ENCODE data around the gene HOMER1. TPM values are rescaled to one million over a fixed set of nuclear protein-coding genes. Genes with fewer than 3 reads are reported as not detected.
"Not testable (repeated sequence)": the region's sequence is repeated elsewhere in the genome, so short reads cannot be mapped to it uniquely, and the experiment has no call there.

The HOMER1 gene
- polyA plus RNA-seq, 3 donors: 24.4 to 27.5 (median 25.2) TPM

- no peak for DNase-seq (ENCODE audit: extremely low read depth in 1 of 11, low read depth in 9 of 11, low spot score in 4 of 11)
Observed at GRCh38 chr5:79392776-79393175, 121.2 kb downstream of the HOMER1 start.

- DNase-seq (ENCODE audit: extremely low read depth in 1 of 11, low read depth in 9 of 11, low spot score in 4 of 11): no peak
Observed at GRCh38 chr5:79386679-79387078, 127.3 kb downstream of the HOMER1 start.

DNA sequence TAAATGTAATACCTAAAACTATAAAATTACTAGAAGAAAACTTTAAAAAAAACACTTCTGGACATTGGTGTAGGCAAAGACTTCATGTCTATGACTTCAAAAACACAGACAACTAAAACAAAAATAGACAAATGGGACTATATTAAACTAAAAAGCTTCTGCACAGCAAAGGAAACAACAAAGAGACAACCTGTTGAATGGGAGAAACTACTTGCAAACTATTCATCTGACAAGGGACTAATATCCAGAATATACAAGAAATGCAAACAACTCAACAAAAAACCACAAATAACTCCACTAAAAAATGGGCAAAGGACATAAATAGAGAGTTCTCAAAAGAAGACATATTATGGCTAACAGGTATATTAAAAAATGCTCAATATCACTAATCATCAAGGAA is 128.8 kb downstream of the HOMER1 start:
- DNase-seq (ENCODE audit: extremely low read depth in 1 of 11, low read depth in 9 of 11, low spot score in 4 of 11): not testable (repeated sequence)

DNA sequence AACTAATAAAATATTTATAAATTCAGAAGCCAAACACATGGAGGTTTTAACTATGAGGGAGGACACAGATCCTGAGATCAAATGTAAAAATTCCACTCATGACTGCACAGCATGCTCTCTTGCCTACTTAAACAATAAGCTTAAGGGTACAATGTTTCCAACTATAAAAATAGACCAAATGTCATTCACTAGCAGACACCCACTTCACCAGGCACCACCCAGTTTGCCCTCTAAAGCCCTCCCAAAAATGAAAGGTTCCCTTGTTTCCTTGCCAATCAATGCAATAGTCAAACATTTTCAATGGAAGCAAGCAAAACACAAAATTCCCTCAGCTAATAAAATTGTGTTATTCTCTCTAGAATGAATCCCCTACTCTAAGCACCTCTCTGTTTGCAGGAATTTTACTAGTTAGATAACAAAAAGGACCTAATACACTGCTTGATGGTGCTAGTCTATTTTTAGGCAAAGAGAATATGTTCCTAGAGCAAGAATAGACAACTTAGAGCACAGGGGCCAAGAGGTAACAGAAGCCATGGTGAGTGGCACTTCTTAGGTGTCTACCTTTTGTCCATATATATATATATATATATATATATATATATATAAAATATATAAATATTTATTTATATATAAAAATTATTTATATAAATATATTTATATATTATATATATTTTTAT is 135.3 kb downstream of the HOMER1 start:
- DNase-seq (ENCODE audit: extremely low read depth in 1 of 11, low read depth in 9 of 11, low spot score in 4 of 11): no peak

DNA sequence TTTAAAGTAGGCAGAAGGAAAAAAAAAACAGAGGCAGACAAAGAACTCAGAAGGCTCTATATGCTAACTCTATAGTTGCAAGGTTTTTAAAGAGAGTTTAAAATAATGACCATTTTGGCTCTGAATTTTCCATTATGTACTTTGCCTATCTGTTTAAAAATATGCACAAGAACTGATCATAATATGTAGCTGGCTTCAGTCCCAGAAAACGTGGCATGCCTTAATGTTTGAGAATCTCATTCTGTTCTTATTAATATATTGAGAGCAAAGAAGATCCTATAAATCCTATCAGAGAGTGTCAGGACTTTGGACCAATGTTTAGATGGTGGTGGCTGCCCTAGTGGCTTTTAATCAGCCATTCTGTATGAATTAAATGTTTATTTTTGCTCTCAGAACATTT is 156.5 kb downstream of the HOMER1 start:
- DNase-seq (ENCODE audit: extremely low read depth in 1 of 11, low read depth in 9 of 11, low spot score in 4 of 11): peak in 4 of 11 donors; percentile 3 to 31 (median 10)

- no peak for DNase-seq (ENCODE audit: extremely low read depth in 1 of 11, low read depth in 9 of 11, low spot score in 4 of 11)
Observed at GRCh38 chr5:79349881-79350280, 164.1 kb downstream of the HOMER1 start.

GRCh38 chr5:79349047-79349446 is 164.9 kb downstream of the HOMER1 start:
- no peak for DNase-seq (ENCODE audit: extremely low read depth in 1 of 11, low read depth in 9 of 11, low spot score in 4 of 11)

DNA sequence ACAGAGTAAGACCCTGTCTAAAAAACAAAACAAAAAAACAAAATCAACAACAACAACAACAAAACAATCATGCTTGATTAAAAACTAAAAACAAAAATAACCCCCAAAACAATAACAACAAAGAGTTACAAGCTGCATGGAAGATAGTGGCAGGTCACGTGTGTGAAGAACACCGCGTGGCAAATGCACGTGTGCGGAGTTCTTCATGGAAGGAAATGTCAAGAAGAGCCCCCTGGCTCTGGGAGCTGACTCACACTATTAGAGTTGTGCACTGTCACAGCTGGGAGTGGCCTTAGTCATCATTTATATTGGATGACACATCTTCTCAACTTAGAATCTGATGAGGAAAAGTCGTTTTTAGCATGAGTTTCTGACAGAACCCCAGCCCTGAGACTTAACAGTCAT is 167.5 kb downstream of the HOMER1 start:
- DNase-seq (ENCODE audit: extremely low read depth in 1 of 11, low read depth in 9 of 11, low spot score in 4 of 11): no peak

DNA sequence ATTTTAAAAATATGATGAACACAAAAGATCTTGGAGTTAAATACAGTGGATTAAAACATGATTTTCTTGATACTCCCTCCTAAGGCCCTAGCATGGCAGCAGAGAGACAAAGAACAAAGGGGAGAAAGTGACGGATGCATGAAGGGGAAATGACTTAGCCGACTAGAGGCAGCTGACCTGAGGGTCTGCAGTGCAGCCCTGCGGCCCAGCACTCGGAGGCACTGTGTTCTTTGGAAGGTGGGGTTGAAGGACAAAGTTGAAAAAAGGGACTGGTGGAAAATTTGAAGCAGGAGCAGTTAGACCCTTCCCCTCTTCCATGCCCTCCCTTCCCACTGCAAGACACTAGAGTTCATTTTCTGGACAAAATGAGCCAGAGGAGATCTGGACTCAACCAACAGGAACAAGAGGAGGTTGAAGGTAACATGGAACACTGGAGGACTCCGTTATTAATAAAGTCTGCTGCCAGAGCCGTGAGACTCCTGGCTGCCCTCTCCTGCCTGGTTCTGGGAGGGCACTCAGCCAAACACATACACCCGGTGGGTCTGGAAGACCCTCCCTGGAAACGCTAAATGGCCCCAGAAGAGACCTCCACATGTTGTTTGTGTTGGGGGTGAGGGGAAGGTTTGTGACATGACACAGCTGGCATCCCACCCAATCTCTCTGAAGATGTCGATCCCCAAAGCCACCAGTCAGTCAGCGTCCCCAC is 179.9 kb downstream of the HOMER1 start:
- DNase-seq (ENCODE audit: extremely low read depth in 1 of 11, low read depth in 9 of 11, low spot score in 4 of 11): no peak

DNA sequence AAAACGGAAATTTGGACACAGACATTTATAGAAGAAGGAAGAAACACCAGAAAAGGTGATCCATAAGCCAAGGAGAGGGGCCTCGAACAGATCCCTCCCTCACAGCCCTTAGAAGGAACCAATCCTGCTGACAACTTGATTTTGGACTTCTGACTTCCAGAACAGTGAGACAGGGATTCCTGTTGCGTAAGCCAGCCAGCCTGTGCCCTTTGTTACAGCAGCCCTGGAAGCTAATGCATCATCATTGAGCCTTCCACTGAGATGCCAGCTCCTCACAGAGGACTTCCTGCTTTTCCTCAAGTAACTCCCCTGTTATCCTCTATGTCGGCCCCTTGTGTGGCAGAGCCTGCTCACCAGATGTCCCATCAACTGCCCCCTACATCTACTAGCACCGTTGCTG is 183.9 kb downstream of the HOMER1 start:
- DNase-seq (ENCODE audit: extremely low read depth in 1 of 11, low read depth in 9 of 11, low spot score in 4 of 11): no peak

GRCh38 chr5:79329453-79329852 is 184.5 kb downstream of the HOMER1 start:
- no peak for DNase-seq (ENCODE audit: extremely low read depth in 1 of 11, low read depth in 9 of 11, low spot score in 4 of 11)

Other genes with a start within 250 kb of the HOMER1 start
- gene TENT2, start 98.3 kb upstream of the HOMER1 start, polyA plus RNA-seq (ENCODE audit: insufficient read length in 3 of 3): 10 to 100 TPM; 45.2 to 69.6 (median 57.9) TPM
- 10 to 100 TPM; 16.7 to 21.7 (median 20.6) TPM for gene CMYA5, start 175.7 kb upstream of the HOMER1 start, polyA plus RNA-seq (ENCODE audit: insufficient read length in 3 of 3)